Measurements from ENCODE around the gene PRKCA. TPM values are rescaled to one million over a fixed set of nuclear protein-coding genes. Genes with fewer than 3 reads are reported as not detected.

Gene PRKCA
- total and polyA plus RNA-seq, 2 experiments from 2014 or later, result 6.4 to 35.4 TPM

DNA sequence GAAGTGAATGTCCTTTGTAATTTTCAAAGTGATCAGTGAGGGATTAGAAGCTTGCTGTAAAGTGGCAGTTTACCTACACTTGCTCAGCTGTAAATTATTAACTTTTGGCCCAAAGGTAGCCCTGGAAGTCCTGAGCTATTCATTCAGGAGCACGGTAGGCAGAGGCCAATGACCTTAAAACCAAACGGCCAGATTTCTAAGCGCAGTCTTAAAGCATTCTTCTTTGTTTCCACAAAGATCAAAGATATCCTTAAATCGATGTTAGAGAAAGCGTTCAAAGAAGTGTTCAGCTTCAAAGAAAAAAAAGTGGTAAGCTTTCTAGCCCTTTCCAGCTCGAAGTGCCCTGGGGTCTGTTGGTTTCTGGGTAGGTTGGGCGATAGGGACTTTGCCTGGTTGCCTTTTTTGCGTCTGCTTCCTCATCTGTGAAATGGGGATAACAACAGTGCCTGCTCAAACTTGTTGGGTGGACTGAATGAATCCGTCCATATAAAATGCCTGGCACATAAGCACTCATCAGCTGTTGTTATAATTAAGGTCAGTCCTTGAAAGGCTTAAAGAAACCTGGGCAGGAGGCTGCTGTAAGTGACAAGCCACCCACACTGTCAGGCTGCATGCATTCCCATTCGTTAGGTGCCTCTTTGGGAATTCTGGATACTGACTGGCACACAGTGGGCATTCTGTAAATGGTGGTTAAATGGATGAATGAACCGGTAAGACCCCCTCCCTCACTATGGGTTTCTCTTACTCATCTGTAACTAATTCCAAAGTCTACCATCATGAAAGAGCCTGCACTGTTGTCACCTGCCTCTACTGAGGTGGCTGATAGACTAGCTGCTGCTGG, 113.2 kb downstream of the PRKCA start (continued):
- TF ChIP-seq, protein P1, sequence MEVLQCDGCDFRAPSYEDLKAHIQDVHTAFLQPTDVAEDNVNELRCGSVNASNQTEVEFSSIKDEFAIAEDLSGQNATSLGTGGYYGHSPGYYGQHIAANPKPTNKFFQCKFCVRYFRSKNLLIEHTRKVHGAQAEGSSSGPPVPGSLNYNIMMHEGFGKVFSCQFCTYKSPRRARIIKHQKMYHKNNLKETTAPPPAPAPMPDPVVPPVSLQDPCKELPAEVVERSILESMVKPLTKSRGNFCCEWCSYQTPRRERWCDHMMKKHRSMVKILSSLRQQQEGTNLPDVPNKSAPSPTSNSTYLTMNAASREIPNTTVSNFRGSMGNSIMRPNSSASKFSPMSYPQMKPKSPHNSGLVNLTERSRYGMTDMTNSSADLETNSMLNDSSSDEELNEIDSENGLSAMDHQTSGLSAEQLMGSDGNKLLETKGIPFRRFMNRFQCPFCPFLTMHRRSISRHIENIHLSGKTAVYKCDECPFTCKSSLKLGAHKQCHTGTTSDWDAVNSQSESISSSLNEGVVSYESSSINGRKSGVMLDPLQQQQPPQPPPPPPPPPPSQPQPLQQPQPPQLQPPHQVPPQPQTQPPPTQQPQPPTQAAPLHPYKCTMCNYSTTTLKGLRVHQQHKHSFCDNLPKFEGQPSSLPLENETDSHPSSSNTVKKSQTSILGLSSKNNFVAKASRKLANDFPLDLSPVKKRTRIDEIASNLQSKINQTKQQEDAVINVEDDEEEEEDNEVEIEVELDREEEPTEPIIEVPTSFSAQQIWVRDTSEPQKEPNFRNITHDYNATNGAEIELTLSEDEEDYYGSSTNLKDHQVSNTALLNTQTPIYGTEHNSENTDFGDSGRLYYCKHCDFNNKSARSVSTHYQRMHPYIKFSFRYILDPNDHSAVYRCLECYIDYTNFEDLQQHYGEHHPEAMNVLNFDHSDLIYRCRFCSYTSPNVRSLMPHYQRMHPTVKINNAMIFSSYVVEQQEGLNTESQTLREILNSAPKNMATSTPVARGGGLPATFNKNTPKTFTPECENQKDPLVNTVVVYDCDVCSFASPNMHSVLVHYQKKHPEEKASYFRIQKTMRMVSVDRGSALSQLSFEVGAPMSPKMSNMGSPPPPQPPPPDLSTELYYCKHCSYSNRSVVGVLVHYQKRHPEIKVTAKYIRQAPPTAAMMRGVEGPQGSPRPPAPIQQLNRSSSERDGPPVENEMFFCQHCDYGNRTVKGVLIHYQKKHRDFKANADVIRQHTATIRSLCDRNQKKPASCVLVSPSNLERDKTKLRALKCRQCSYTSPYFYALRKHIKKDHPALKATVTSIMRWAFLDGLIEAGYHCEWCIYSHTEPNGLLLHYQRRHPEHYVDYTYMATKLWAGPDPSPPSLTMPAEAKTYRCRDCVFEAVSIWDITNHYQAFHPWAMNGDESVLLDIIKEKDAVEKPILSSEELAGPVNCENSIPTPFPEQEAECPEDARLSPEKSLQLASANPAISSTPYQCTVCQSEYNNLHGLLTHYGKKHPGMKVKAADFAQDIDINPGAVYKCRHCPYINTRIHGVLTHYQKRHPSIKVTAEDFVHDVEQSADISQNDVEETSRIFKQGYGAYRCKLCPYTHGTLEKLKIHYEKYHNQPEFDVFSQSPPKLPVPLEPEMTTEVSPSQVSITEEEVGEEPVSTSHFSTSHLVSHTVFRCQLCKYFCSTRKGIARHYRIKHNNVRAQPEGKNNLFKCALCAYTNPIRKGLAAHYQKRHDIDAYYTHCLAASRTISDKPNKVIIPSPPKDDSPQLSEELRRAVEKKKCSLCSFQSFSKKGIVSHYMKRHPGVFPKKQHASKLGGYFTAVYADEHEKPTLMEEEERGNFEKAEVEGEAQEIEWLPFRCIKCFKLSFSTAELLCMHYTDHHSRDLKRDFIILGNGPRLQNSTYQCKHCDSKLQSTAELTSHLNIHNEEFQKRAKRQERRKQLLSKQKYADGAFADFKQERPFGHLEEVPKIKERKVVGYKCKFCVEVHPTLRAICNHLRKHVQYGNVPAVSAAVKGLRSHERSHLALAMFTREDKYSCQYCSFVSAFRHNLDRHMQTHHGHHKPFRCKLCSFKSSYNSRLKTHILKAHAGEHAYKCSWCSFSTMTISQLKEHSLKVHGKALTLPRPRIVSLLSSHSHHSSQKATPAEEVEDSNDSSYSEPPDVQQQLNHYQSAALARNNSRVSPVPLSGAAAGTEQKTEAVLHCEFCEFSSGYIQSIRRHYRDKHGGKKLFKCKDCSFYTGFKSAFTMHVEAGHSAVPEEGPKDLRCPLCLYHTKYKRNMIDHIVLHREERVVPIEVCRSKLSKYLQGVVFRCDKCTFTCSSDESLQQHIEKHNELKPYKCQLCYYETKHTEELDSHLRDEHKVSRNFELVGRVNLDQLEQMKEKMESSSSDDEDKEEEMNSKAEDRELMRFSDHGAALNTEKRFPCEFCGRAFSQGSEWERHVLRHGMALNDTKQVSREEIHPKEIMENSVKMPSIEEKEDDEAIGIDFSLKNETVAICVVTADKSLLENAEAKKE (CRISPR knock-in tag; IDR thresholded peaks at IDR 0.05), result no peak
- no peak for TF ChIP-seq POLR2AphosphoS5 (IDR thresholded peaks at IDR 0.05; ENCODE audit: low read depth)

DNA sequence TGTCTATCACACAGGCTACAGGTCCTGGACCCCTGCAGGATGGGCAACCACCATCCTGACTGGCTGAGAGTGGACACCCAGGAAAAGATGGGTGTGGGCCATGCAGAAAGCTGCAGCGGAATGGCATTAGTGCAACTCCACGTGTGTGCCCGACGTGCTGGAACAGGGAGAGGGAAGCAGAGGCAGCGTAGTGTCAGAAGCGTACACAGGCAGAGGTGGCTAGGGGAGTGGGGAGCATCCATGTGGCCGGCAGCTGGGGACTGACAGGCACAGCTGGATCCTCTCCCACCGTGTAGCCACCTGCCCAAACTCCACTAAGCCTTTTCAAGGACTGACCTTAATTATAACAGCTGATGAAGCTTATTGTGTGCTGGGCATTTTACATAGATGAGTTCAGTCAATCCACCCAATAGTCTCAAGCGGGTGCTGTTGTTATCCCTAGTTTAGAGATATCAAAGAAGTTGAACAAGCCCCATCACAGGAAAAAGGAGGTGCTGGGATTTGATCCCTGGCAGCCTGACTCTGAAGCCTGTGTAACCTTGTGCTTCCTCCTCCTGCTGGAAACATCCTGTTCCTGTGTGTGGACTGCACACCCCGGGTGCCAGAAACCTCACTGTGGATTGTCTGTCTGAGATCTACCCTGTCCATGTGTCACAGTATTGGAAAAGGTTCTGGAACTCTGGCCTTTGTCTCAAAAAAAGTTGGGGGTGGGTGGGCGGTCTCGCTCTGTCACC, 114.0 kb downstream of the PRKCA start:
- H3K36me3 ChIP-seq (ENCODE audit: insufficient read depth), result no peaks in the 10 kb centered on the region
- H4K20me1 ChIP-seq (replicated peaks; ENCODE audit: insufficient read depth), result no peaks in the 10 kb centered on the region
- Mint-ChIP-seq H3K27ac (no peak overlapping the region), H3K4me3 (no peak overlapping the region), H3K9me3 (no peaks in the 10 kb centered on the region), H3K4me1 (peaks cover 17% of the 10 kb centered on the region), H3K36me3 (ENCODE audit: low read depth) (no peaks in the 10 kb centered on the region), H3K27me3 (ENCODE audit: insufficient read depth, low read depth, poor library complexity) (peaks cover 3% of the 10 kb centered on the region)
- H3K4me2 ChIP-seq, result no peak overlapping the region
- H3K9me2 ChIP-seq (ENCODE audit: insufficient read depth), result no peaks in the 10 kb centered on the region
- DNase-seq (ENCODE audit: low spot score) (no peak), ATAC-seq (no peak)
- no peaks in the 10 kb centered on the region for H3F3A ChIP-seq (replicated peaks; ENCODE audit: low read depth)
- no peak overlapping the region for H3K27ac ChIP-seq (ENCODE audit: low read depth)
- 0 out of 2 replicates have a peak, but pooled peaks cover 3% of the 10 kb centered on the region for H3K4me1 ChIP-seq (ENCODE audit: insufficient read depth)
- no peak overlapping the region for H2AFZ ChIP-seq
- TF ChIP-seq, protein P2, sequence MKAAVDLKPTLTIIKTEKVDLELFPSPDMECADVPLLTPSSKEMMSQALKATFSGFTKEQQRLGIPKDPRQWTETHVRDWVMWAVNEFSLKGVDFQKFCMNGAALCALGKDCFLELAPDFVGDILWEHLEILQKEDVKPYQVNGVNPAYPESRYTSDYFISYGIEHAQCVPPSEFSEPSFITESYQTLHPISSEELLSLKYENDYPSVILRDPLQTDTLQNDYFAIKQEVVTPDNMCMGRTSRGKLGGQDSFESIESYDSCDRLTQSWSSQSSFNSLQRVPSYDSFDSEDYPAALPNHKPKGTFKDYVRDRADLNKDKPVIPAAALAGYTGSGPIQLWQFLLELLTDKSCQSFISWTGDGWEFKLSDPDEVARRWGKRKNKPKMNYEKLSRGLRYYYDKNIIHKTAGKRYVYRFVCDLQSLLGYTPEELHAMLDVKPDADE (IDR thresholded peaks at IDR 0.05), result no peak
- no peak for TF ChIP-seq CREB1 (CRISPR knock-in tag; IDR thresholded peaks at IDR 0.05; ENCODE audit: low read depth)
- H3K4me3 ChIP-seq, result no peak overlapping the region
- H3K79me2 ChIP-seq (replicated peaks; ENCODE audit: insufficient read depth), result no peaks in the 10 kb centered on the region
- H3K27me3 ChIP-seq (ENCODE audit: insufficient read depth), result no peaks in the 10 kb centered on the region
